Measurements from ENCODE around the gene SLC25A22. TPM values are rescaled to one million over a fixed set of nuclear protein-coding genes. Genes with fewer than 3 reads are reported as not detected.

Gene SLC25A22
- total and polyA plus RNA-seq, 10 donors: 6.3 to 23.2 (median 14.1) TPM

- intact Hi-C loops (cut with DNase I; ENCODE audit: low total_unique reads): no loop called here
- 78 to 83% (median 81%) methylated on average over 1 to 8 of the region's 8 CpGs; no CpG with 5 or more reads in 1 of the 5 donors for WGBS, 5 donors
- no peak overlapping the region for H3K4me3 ChIP-seq
- peaks cover 0 to 27% (median 0%) of the 10 kb centered on the region in 7 donors for H3K27me3 ChIP-seq (replicated peaks in 1 of 7)
- peaks cover 0 to 54% (median 38%) of the 10 kb centered on the region in 6 donors for H3K36me3 ChIP-seq
- peak overlapping the region in 2 of 8 donors; percentile 8 to 16 for H3K27ac ChIP-seq
- DNase-seq: no peak
- no peaks in the 10 kb centered on the region for H3K9me3 ChIP-seq
- TF ChIP-seq CTCF (IDR thresholded peaks at IDR 0.05 in 8 of 11, conservative IDR thresholded peaks at IDR 0.05 in 3 of 11) (no peak), POLR2AphosphoS5 (IDR thresholded peaks at IDR 0.05) (no peak), POLR2A (IDR thresholded peaks at IDR 0.05) (no peak)
- H3K4me1 ChIP-seq: peaks cover 25 to 94% (median 59%) of the 10 kb centered on the region in 6 donors
Observed at GRCh38 chr11:837990-838307, 39.9 kb upstream of the SLC25A22 start.

- H3K9me3 ChIP-seq: no peaks in the 10 kb centered on the region
- H3K27ac ChIP-seq: peak overlapping the region in 1 of 8 donors; percentile 16
- intact Hi-C loops (cut with DNase I; ENCODE audit: low total_unique reads): no loop called here
- no peak overlapping the region for H3K4me3 ChIP-seq
- 78 to 85% (median 82%) methylated on average over 9 to 22 of the region's 22 CpGs for WGBS, 5 donors
- DNase-seq: no peak
- TF ChIP-seq CTCF (IDR thresholded peaks at IDR 0.05 in 8 of 11, conservative IDR thresholded peaks at IDR 0.05 in 3 of 11): no peak
- TF ChIP-seq POLR2A (IDR thresholded peaks at IDR 0.05): no peak
- TF ChIP-seq POLR2AphosphoS5 (IDR thresholded peaks at IDR 0.05): peak in 2 of 3 donors; percentile 37 to 58
- peaks cover 0 to 54% (median 38%) of the 10 kb centered on the region in 6 donors for H3K36me3 ChIP-seq
- peaks cover 0 to 31% (median 0%) of the 10 kb centered on the region in 7 donors for H3K27me3 ChIP-seq (replicated peaks in 1 of 7)
- H3K4me1 ChIP-seq: peaks cover 26 to 94% (median 61%) of the 10 kb centered on the region in 6 donors
Observed at GRCh38 chr11:837189-837989, 39.3 kb upstream of the SLC25A22 start.

GRCh38 chr11:836700-837099 is 38.6 kb upstream of the SLC25A22 start:
- TF ChIP-seq CTCF (IDR thresholded peaks at IDR 0.05 in 8 of 11, conservative IDR thresholded peaks at IDR 0.05 in 3 of 11) (no peak), POLR2A (IDR thresholded peaks at IDR 0.05) (no peak), POLR2AphosphoS5 (IDR thresholded peaks at IDR 0.05) (peak in 2 of 3 donors; percentile 1 to 3)
- DNase-seq: no peak
- peaks cover 0 to 38% (median 0%) of the 10 kb centered on the region in 7 donors for H3K27me3 ChIP-seq (replicated peaks in 1 of 7)
- H3K9me3 ChIP-seq: no peaks in the 10 kb centered on the region
- peaks cover 30 to 96% (median 64%) of the 10 kb centered on the region in 6 donors for H3K4me1 ChIP-seq
- H3K36me3 ChIP-seq: peaks cover 0 to 54% (median 38%) of the 10 kb centered on the region in 6 donors
- 81 to 91% (median 88%) methylated on average over 8 to 9 of the region's 9 CpGs for WGBS, 5 donors
- no peak overlapping the region for H3K4me3 ChIP-seq
- intact Hi-C loops (cut with DNase I; ENCODE audit: low total_unique reads): no loop called here
- H3K27ac ChIP-seq: no peak overlapping the region

- no peak for TF ChIP-seq POLR2A (IDR thresholded peaks at IDR 0.05)
- TF ChIP-seq POLR2AphosphoS5 (IDR thresholded peaks at IDR 0.05): peak in 2 of 3 donors; percentile 13 to 61
- DNase-seq: peak; percentile 76
- peak overlapping the region in 1 of 8 donors; percentile 31 for H3K27ac ChIP-seq
- peaks cover 0 to 54% (median 38%) of the 10 kb centered on the region in 6 donors for H3K36me3 ChIP-seq
- H3K4me1 ChIP-seq: peaks cover 27 to 96% (median 63%) of the 10 kb centered on the region in 6 donors
- H3K27me3 ChIP-seq (replicated peaks in 1 of 7): peaks cover 0 to 42% (median 0%) of the 10 kb centered on the region in 7 donors
- intact Hi-C loops (cut with DNase I; ENCODE audit: low total_unique reads): no loop called here
- H3K9me3 ChIP-seq: no peaks in the 10 kb centered on the region
- H3K4me3 ChIP-seq: no peak overlapping the region
- WGBS, 5 donors: 91 to 97% (median 94%) methylated on average over 7 to 14 of the region's 14 CpGs
Observed at GRCh38 chr11:836274-836673, 38.2 kb upstream of the SLC25A22 start.

Measured in spleen (tissue), 11 donors.